SK-N-SH treated with all-trans-retinoic acid at 6 μM for 48 hours (cell line): ENCODE data around the gene PDCD6IP.

Experiments used
- ATAC-seq: fragments of 200-7000 bp; cut with Tn5 transposase; 3 replicates; pipeline ENCODE4 v1.9.1; 2020; ENCODE audit warnings: mild to moderate bottlenecking, moderate library complexity
- ARNTL ChIP-seq: fragments of 450-650 bp; formaldehyde crosslinking; IDR thresholded peaks from 2 replicates; pipeline ENCODE4 v1.5.0; 2020; ENCODE audit warnings: low read depth, mild to moderate bottlenecking, moderate library complexity, borderline replicate concordance
- BACH2 ChIP-seq: fragments of 250-450 bp; sonication (Bioruptor Pico); IDR thresholded peaks from 2 replicates; pipeline ENCODE4 v1.9.0; 2021; ENCODE audit warnings: mild to moderate bottlenecking, borderline replicate concordance
- CSDC2 ChIP-seq: fragments of 250-450 bp; sonication (Bioruptor Pico); IDR thresholded peaks from 2 replicates; pipeline ENCODE4 v1.5.0; 2020; ENCODE audit warnings: mild to moderate bottlenecking, moderate library complexity
- ESRRG ChIP-seq: fragments of 250-450 bp; sonication (Bioruptor Pico); IDR thresholded peaks from 2 replicates; pipeline ENCODE4 v1.6.1; 2021; ENCODE audit warnings: mild to moderate bottlenecking
- GLIS3 ChIP-seq: fragments of 250-450 bp; sonication (Bioruptor Pico); IDR thresholded peaks from 2 replicates; pipeline ENCODE4 v1.5.0; 2020; ENCODE audit warnings: mild to moderate bottlenecking, moderate library complexity
- ISL1 ChIP-seq: fragments of 250-450 bp; sonication (Bioruptor Pico); IDR thresholded peaks from 2 replicates; pipeline ENCODE4 v2.1.2; 2022; ENCODE audit warnings: mild to moderate bottlenecking, moderate library complexity
- OSR1 ChIP-seq: fragments of 250-450 bp; sonication (Bioruptor Pico); IDR thresholded peaks from 2 replicates; pipeline ENCODE4 v1.8.0; 2022; ENCODE audit warnings: moderate library complexity, mild to moderate bottlenecking, inconsistent platforms
- RARB ChIP-seq: fragments of 250-450 bp; sonication (Bioruptor Pico); IDR thresholded peaks from 2 replicates; pipeline ENCODE4 v1.8.0; 2021; ENCODE audit warnings: mild to moderate bottlenecking, moderate library complexity
- SNAI2 ChIP-seq: fragments of 250-450 bp; sonication (Bioruptor Pico); IDR thresholded peaks from 2 replicates; pipeline ENCODE4 v1.5.0; 2020; ENCODE audit warnings: mild to moderate bottlenecking, moderate library complexity
- TCF4 ChIP-seq: fragments of 250-450 bp; sonication (Bioruptor Pico); IDR thresholded peaks from 2 replicates; pipeline ENCODE4 v1.8.0; 2021; ENCODE audit warnings: mild to moderate bottlenecking, moderate library complexity, borderline replicate concordance
- ZFP3 ChIP-seq: fragments of 250-450 bp; sonication (Bioruptor Pico); IDR thresholded peaks from 2 replicates; pipeline ENCODE4 v1.5.0; 2020; ENCODE audit warnings: mild to moderate bottlenecking, moderate library complexity
- ZFP30 ChIP-seq: fragments of 450-650 bp; formaldehyde crosslinking; IDR thresholded peaks from 2 replicates; pipeline ENCODE4 v1.5.0; 2022; ENCODE audit warnings: mild to moderate bottlenecking, moderate library complexity
- ZNF565 ChIP-seq: fragments of 450-650 bp; formaldehyde crosslinking; conservative IDR thresholded peaks from 2 replicates; pipeline ENCODE4 v1.5.0; 2020; ENCODE audit warnings: low read depth, mild to moderate bottlenecking, moderate library complexity
- ZNF70 ChIP-seq: fragments of 450-650 bp; formaldehyde crosslinking; IDR thresholded peaks from 2 replicates; pipeline ENCODE4 v1.5.0; 2020; ENCODE audit warnings: mild to moderate bottlenecking, moderate library complexity
- TF ChIP-seq, protein P1 (sequence below): fragments of 250-450 bp; sonication (Bioruptor Pico); IDR thresholded peaks from 2 replicates; pipeline ENCODE4 v1.5.0; 2020; ENCODE audit warnings: mild to moderate bottlenecking, moderate library complexity
- TF ChIP-seq, protein P2 (sequence below): fragments of 250-450 bp; sonication (Bioruptor Pico); IDR thresholded peaks from 2 replicates; pipeline ENCODE4 v1.8.0; 2021; ENCODE audit warnings: low read depth, mild to moderate bottlenecking, moderate library complexity, borderline replicate concordance
- TF ChIP-seq, protein P3 (sequence below): fragments of 250-450 bp; sonication (Bioruptor Pico); IDR thresholded peaks from 2 replicates; pipeline ENCODE4 v1.8.0; 2020; ENCODE audit warnings: mild to moderate bottlenecking, moderate library complexity, borderline replicate concordance
- TF ChIP-seq, protein P4 (sequence below): fragments of 250-450 bp; sonication (Bioruptor Pico); IDR thresholded peaks from 2 replicates; pipeline ENCODE4 v1.5.1; 2020; ENCODE audit warnings: low read depth, mild to moderate bottlenecking, moderate library complexity
- TF ChIP-seq, protein P5 (sequence below): fragments of 250-450 bp; sonication (Bioruptor Pico); IDR thresholded peaks from 2 replicates; pipeline ENCODE4 v1.5.1; 2021; ENCODE audit warnings: mild to moderate bottlenecking, moderate library complexity

The PDCD6IP gene

DNA sequence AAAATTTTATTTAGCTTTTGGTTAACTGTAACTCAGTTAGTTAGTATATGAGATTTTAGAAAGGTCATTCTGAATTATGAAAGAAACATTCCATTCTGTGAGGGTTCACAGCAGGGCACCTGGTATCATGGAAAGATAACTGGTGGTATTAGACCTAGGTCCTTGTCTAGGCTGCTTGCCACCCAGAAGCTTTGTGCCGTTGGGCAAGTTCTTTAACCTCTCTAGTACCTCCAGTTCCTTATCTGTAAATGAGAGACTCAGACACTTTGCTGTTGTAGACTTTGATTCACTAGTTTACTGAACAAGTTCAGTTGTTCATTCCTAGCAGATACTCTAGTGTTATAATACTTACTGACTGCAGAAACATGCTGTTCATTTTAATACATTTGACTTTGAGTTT, 25.4 kb downstream of the PDCD6IP start:
- ATAC-seq = no peak
- TF ChIP-seq ARNTL (no peak), SNAI2 (CRISPR knock-in tag) (no peak), ZFP3 (CRISPR knock-in tag) (no peak), OSR1 (CRISPR knock-in tag) (no peak), ESRRG (CRISPR knock-in tag) (no peak), RARB (CRISPR knock-in tag) (no peak), TCF4 (CRISPR knock-in tag) (no peak), ZNF565 (CRISPR knock-in tag) (no peak), BACH2 (CRISPR knock-in tag) (no peak), CSDC2 (no peak), ISL1 (CRISPR knock-in tag) (no peak), GLIS3 (CRISPR knock-in tag) (no peak), ZFP30 (CRISPR knock-in tag) (no peak)
- TF ChIP-seq, protein P1, sequence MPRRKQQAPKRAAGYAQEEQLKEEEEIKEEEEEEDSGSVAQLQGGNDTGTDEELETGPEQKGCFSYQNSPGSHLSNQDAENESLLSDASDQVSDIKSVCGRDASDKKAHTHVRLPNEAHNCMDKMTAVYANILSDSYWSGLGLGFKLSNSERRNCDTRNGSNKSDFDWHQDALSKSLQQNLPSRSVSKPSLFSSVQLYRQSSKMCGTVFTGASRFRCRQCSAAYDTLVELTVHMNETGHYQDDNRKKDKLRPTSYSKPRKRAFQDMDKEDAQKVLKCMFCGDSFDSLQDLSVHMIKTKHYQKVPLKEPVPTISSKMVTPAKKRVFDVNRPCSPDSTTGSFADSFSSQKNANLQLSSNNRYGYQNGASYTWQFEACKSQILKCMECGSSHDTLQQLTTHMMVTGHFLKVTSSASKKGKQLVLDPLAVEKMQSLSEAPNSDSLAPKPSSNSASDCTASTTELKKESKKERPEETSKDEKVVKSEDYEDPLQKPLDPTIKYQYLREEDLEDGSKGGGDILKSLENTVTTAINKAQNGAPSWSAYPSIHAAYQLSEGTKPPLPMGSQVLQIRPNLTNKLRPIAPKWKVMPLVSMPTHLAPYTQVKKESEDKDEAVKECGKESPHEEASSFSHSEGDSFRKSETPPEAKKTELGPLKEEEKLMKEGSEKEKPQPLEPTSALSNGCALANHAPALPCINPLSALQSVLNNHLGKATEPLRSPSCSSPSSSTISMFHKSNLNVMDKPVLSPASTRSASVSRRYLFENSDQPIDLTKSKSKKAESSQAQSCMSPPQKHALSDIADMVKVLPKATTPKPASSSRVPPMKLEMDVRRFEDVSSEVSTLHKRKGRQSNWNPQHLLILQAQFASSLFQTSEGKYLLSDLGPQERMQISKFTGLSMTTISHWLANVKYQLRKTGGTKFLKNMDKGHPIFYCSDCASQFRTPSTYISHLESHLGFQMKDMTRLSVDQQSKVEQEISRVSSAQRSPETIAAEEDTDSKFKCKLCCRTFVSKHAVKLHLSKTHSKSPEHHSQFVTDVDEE (CRISPR knock-in tag) = no peak
- TF ChIP-seq, protein P2, sequence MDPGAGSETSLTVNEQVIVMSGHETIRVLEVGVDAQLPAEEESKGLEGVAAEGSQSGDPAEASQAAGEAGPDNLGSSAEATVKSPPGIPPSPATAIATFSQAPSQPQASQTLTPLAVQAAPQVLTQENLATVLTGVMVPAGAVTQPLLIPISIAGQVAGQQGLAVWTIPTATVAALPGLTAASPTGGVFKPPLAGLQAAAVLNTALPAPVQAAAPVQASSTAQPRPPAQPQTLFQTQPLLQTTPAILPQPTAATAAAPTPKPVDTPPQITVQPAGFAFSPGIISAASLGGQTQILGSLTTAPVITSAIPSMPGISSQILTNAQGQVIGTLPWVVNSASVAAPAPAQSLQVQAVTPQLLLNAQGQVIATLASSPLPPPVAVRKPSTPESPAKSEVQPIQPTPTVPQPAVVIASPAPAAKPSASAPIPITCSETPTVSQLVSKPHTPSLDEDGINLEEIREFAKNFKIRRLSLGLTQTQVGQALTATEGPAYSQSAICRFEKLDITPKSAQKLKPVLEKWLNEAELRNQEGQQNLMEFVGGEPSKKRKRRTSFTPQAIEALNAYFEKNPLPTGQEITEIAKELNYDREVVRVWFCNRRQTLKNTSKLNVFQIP (CRISPR knock-in tag) = no peak
- TF ChIP-seq, protein P3, sequence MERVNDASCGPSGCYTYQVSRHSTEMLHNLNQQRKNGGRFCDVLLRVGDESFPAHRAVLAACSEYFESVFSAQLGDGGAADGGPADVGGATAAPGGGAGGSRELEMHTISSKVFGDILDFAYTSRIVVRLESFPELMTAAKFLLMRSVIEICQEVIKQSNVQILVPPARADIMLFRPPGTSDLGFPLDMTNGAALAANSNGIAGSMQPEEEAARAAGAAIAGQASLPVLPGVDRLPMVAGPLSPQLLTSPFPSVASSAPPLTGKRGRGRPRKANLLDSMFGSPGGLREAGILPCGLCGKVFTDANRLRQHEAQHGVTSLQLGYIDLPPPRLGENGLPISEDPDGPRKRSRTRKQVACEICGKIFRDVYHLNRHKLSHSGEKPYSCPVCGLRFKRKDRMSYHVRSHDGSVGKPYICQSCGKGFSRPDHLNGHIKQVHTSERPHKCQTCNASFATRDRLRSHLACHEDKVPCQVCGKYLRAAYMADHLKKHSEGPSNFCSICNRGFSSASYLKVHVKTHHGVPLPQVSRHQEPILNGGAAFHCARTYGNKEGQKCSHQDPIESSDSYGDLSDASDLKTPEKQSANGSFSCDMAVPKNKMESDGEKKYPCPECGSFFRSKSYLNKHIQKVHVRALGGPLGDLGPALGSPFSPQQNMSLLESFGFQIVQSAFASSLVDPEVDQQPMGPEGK (CRISPR knock-in tag) = no peak
- TF ChIP-seq, protein P4, sequence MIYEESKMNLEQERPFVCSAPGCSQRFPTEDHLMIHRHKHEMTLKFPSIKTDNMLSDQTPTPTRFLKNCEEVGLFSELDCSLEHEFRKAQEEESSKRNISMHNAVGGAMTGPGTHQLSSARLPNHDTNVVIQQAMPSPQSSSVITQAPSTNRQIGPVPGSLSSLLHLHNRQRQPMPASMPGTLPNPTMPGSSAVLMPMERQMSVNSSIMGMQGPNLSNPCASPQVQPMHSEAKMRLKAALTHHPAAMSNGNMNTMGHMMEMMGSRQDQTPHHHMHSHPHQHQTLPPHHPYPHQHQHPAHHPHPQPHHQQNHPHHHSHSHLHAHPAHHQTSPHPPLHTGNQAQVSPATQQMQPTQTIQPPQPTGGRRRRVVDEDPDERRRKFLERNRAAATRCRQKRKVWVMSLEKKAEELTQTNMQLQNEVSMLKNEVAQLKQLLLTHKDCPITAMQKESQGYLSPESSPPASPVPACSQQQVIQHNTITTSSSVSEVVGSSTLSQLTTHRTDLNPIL (CRISPR knock-in tag) = no peak
- TF ChIP-seq, protein P5, sequence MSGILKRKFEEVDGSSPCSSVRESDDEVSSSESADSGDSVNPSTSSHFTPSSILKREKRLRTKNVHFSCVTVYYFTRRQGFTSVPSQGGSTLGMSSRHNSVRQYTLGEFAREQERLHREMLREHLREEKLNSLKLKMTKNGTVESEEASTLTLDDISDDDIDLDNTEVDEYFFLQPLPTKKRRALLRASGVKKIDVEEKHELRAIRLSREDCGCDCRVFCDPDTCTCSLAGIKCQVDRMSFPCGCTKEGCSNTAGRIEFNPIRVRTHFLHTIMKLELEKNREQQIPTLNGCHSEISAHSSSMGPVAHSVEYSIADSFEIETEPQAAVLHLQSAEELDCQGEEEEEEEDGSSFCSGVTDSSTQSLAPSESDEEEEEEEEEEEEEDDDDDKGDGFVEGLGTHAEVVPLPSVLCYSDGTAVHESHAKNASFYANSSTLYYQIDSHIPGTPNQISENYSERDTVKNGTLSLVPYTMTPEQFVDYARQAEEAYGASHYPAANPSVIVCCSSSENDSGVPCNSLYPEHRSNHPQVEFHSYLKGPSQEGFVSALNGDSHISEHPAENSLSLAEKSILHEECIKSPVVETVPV (CRISPR knock-in tag) = no peak

DNA sequence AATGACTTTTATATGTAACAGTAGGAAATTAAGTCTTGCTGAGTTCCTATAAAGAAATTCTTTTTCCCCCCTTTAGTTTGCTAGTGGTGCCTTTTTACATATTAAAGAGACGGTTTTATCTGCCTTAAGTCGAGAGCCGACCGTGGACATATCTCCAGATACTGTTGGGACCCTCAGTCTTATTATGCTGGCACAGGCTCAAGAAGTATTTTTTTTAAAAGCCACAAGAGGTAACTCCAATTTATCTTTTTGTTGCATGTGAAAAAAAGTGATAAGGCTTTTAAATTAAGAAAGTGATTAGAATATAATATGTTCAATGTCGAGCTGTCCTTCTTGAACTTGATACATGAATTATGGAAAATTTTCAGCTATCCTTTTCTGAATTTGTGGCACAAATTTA, 26.7 kb downstream of the PDCD6IP start:
- TF ChIP-seq, protein P3 (CRISPR knock-in tag) = no peak
- TF ChIP-seq ISL1 (CRISPR knock-in tag) (no peak), ZFP30 (CRISPR knock-in tag) (no peak), ZNF565 (CRISPR knock-in tag) (no peak), ZNF70 (CRISPR knock-in tag) (no peak), RARB (CRISPR knock-in tag) (no peak), GLIS3 (CRISPR knock-in tag) (no peak), TCF4 (CRISPR knock-in tag) (no peak), ZFP3 (CRISPR knock-in tag) (no peak)
- TF ChIP-seq, protein P5 (CRISPR knock-in tag) = no peak
- TF ChIP-seq, protein P2 (CRISPR knock-in tag) = no peak
- TF ChIP-seq, protein P4 (CRISPR knock-in tag) = no peak
- TF ChIP-seq, protein P1 (CRISPR knock-in tag) = no peak
- no peak for ATAC-seq
